ENCODE data around the gene HES7. TPM values are rescaled to one million over a fixed set of nuclear protein-coding genes. Genes with fewer than 3 reads are reported as not detected.
A peak's percentile ranks its signal among the peaks of the same experiment; 100 is the strongest.

Gene HES7
- total RNA-seq, 1 donor from 2014 or later: 0.35 TPM

GRCh38 chr17:8162997-8163977, 39.4 kb upstream of the HES7 start:
- DNase-seq (ENCODE audit: low read depth): no peak
- H3K4me3 ChIP-seq (ENCODE audit: low read depth, low read length): peak overlapping the region; percentile 96
- TF ChIP-seq CTCF (conservative IDR thresholded peaks at IDR 0.05; ENCODE audit: low read depth, low read length): no peak

- peak within 1 kb of the TSS; percentile 96 for H3K4me3 ChIP-seq (ENCODE audit: low read depth, low read length)
- DNase-seq (ENCODE audit: low read depth): no peak
- no peak for TF ChIP-seq CTCF (conservative IDR thresholded peaks at IDR 0.05; ENCODE audit: low read depth, low read length)
Observed at GRCh38 chr17:8162233-8162996, 38.5 kb upstream of the HES7 start, which contains the start of gene VAMP2. TSS of gene VAMP2 (minus strand) at chr17:8162948. CDS start at chr17:8162879, 69 bp downstream.

- H3K4me3 ChIP-seq (ENCODE audit: low read depth, low read length): peak overlapping the region; percentile 96
- TF ChIP-seq CTCF (conservative IDR thresholded peaks at IDR 0.05; ENCODE audit: low read depth, low read length): no peak
Observed at GRCh38 chr17:8161289-8162232, 37.7 kb upstream of the HES7 start.

GRCh38 chr17:8160741-8161221, 36.9 kb upstream of the HES7 start:
- TF ChIP-seq CTCF (conservative IDR thresholded peaks at IDR 0.05; ENCODE audit: low read depth, low read length): no peak
- H3K4me3 ChIP-seq (ENCODE audit: low read depth, low read length): peak overlapping the region; percentile 96
- no peak for DNase-seq (ENCODE audit: low read depth)

More at GRCh38 chr17:8161289-8162232, 37.7 kb upstream of the HES7 start:
- DNase-seq (ENCODE audit: low read depth): no peak

GRCh38 chr17:8160224-8160577, 36.3 kb upstream of the HES7 start:
- DNase-seq (ENCODE audit: low read depth): no peak
- no peak for TF ChIP-seq CTCF (conservative IDR thresholded peaks at IDR 0.05; ENCODE audit: low read depth, low read length)
- H3K4me3 ChIP-seq (ENCODE audit: low read depth, low read length): no peak overlapping the region
